22Rv1 (cell line): ENCODE measurements around the gene OSCP1.

ENCODE experiments used
- H3K27ac ChIP-seq: fragments of 450-650 bp; 2 replicates; pipeline ENCODE4 v1.5.1; 2017
- ZFX ChIP-seq: fragments of 450-650 bp; IDR thresholded peaks from 2 replicates; pipeline ENCODE4 v1.6.1; 2017; ENCODE audit warnings: antibody characterized with exemption, borderline replicate concordance
- TF ChIP-seq, protein P1 (sequence below): fragments of 450-650 bp; IDR thresholded peaks from 2 replicates; pipeline ENCODE4 v1.5.1; 2017; ENCODE audit warnings: mild to moderate bottlenecking

OSCP1 gene

DNA sequence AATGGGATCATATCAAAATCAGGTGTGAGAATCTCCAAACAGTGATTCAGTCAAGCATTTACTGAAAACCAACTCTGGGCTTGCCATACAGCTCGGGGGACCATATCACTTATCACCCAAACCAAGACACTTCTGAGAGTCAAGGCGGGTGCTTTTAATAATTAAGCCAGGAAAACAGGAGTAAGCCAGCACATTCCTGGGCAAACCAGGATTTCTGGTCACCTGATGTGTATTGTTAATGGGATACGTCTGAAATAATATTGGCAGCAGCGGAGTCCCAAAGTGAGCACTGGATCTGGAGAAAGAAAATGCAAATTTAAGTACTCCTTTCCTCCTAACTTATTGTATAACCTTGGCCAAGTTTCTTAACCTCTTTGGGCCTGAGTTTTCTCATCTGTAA lies 17.6 kb downstream of the OSCP1 start:
- peak overlapping the region; percentile 65 for H3K27ac ChIP-seq
- TF ChIP-seq, protein P1, sequence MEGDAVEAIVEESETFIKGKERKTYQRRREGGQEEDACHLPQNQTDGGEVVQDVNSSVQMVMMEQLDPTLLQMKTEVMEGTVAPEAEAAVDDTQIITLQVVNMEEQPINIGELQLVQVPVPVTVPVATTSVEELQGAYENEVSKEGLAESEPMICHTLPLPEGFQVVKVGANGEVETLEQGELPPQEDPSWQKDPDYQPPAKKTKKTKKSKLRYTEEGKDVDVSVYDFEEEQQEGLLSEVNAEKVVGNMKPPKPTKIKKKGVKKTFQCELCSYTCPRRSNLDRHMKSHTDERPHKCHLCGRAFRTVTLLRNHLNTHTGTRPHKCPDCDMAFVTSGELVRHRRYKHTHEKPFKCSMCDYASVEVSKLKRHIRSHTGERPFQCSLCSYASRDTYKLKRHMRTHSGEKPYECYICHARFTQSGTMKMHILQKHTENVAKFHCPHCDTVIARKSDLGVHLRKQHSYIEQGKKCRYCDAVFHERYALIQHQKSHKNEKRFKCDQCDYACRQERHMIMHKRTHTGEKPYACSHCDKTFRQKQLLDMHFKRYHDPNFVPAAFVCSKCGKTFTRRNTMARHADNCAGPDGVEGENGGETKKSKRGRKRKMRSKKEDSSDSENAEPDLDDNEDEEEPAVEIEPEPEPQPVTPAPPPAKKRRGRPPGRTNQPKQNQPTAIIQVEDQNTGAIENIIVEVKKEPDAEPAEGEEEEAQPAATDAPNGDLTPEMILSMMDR = no peak
- TF ChIP-seq ZFX = no peak

DNA sequence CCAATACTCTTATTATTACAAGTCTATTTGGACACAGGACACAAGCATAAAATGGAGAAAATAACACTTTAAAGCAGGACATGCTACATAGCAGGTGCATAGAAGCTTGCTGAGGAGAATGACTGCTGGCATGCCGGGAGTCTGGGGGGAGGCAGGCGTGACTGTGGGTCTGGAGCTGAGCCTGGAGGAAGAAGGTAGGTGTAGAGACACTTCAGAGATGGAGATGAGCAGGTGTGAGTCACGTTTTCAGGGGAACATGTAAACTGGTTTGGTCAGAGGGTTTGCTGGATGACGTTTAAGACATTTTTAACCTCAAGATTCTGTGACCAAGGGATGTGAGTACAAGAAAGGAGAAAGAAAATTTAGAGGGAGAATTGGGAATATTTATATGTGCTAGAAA lies 24.5 kb downstream of the OSCP1 start:
- TF ChIP-seq ZFX = no peak
- TF ChIP-seq, protein P1 = no peak
- H3K27ac ChIP-seq = no peak overlapping the region

DNA sequence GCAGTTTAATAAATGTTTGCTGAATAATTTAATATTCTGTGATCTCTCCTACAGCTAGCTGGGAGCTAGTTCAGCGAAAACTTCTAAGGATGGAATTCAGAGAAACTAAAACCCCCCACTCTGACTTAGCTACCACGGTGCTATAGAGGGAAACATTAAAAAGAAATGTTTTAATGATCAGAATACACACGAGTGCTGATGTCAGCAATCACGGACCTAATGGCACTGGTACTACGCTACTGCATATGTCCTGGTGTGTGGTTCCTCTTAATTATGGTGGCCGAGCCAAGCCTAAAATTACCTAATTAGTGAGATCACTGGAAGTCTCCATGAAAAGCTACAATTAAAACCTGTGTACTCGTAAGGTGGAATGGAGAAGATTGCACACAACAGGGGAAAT lies 28.6 kb downstream of the OSCP1 start:
- H3K27ac ChIP-seq = no peak overlapping the region
- TF ChIP-seq, protein P1 = no peak
- no peak for TF ChIP-seq ZFX

DNA sequence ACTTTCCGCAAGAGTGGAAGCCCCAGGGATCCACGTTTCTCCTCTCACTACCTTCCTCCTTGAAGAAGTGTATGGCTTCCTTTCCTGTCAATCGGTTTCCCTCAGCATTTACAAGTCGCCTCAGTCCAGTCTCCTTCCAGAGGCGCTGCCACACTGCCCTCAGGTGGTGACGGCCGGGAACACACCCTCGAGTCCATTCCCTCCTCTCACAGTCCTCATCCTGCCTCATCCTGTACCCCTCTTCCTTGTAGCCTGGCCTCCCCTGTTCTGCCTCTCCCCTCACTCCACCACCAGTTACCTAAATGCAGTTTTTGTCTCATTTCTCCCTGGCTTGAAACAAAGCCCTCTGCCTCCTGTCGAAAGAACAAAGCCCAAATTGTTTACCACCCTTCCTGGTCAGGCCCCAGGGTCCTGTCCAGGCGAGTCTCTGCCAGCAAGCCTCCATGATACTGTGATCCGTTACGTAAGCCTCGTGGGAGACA lies 29.4 kb downstream of the OSCP1 start:
- TF ChIP-seq, protein P1 = peak; percentile 96
- no peak for TF ChIP-seq ZFX
- H3K27ac ChIP-seq = no peak overlapping the region

DNA sequence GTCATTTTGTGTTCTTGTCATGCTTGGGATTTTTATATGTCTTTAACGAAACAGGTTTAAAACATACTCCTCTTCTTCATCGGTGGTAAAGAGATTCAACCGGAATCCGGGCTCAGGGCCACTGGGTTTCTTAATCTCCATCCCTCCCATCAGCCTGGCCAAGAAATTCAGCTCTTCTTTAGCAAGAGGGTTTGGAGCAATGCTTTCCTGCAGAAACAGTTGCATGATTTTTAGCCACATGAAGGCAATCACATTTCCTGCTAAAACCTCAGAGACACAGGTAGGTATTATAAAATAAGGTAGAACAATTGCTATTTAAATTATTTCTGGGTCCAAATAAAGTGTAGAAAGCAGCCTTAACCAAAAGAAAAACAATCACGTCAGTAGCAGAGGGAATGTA lies 29.8 kb downstream of the OSCP1 start:
- no peak overlapping the region for H3K27ac ChIP-seq
- TF ChIP-seq, protein P1 = no peak
- no peak for TF ChIP-seq ZFX

DNA sequence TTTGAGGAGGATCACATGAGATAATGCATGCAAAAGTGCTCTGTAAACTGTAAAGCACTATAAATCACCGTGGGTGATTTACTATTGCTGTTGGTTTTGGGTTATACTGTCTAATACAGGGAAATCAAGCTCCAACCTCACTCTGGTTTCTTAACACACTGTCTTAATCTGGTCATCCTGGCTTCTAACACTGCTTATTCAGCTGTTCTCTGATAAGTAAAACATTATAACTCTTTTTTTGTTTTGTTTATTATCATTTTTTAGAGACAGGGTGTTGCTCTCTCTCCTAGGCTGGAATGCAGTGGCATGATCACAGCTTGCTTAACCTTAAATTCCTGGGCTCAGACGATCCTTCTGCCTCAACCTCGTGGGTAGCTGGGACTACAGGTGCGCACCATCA lies 30.7 kb downstream of the OSCP1 start:
- no peak overlapping the region for H3K27ac ChIP-seq
- TF ChIP-seq, protein P1 = no peak
- TF ChIP-seq ZFX = no peak

DNA sequence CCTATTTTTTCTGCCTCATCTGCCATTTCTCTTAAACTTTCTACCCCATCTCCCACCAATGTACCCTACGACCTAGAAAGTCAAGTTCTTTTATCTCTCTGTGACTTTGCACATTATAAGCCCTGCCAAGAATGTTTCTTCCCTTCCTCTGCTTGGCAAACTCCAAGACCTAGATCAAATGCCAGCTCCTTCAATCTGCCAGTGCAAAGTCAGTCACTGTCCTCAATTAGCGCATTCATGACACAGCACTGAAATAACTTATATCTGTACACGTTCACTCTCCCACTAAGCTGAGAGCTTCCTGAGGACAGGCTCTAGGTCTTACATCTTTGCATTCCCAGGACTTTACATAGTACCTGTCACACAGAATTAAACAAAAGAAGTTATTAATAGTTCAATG lies 31.1 kb downstream of the OSCP1 start:
- TF ChIP-seq, protein P1 = no peak
- TF ChIP-seq ZFX = no peak
- H3K27ac ChIP-seq = no peak overlapping the region
